H9 (cell line): Measurements from ENCODE around the gene C1orf141. TPM values are rescaled to one million over a fixed set of nuclear protein-coding genes. Genes with fewer than 3 reads are reported as not detected.

Experiments used
- DNase-seq: peaks from one replicate; pipeline ENCODE4 v3.0.0-alpha.2; 2017
- H2AFZ ChIP-seq: one replicate; pipeline ENCODE4 v1.6.1; 2013; ENCODE audit warnings: mild to moderate bottlenecking, low read length, control low read depth, moderate library complexity
- H2AK5ac ChIP-seq: 2 replicates; pipeline ENCODE4 v1.6.1; 2013; ENCODE audit warnings: low read length, control low read depth, mixed read lengths; ENCODE audit not compliant: insufficient read length
- H2BK120ac ChIP-seq: one replicate; pipeline ENCODE4 v1.6.1; 2013; ENCODE audit warnings: low read depth, mild to moderate bottlenecking, low read length, control low read depth, inconsistent platforms; ENCODE audit not compliant: poor library complexity, severe bottlenecking
- H2BK12ac ChIP-seq: 2 replicates; pipeline ENCODE4 v1.6.1; 2013; ENCODE audit warnings: low read length, control low read depth, mixed read lengths, low read depth; ENCODE audit not compliant: insufficient read length
- H2BK15ac ChIP-seq: 2 replicates; pipeline ENCODE4 v1.6.1; 2013; ENCODE audit warnings: low read depth, low read length, control low read depth
- H2BK20ac ChIP-seq: one replicate; pipeline ENCODE4 v1.6.1; 2013; ENCODE audit warnings: low read depth, mild to moderate bottlenecking, low read length, control low read depth, inconsistent platforms; ENCODE audit not compliant: poor library complexity, severe bottlenecking
- H2BK5ac ChIP-seq: 2 replicates; pipeline ENCODE4 v1.6.1; 2013; ENCODE audit warnings: low read length, control low read depth, mixed read lengths; ENCODE audit not compliant: insufficient read length
- H3K14ac ChIP-seq: 2 replicates; pipeline ENCODE4 v1.6.1; 2013; ENCODE audit warnings: low read length, control low read depth; ENCODE audit not compliant: insufficient read depth
- H3K18ac ChIP-seq: 2 replicates; pipeline ENCODE4 v1.6.1; 2013; ENCODE audit warnings: low read depth, mild to moderate bottlenecking, mixed read lengths, low read length, control low read depth; ENCODE audit not compliant: insufficient read length
- H3K23ac ChIP-seq: 2 replicates; pipeline ENCODE4 v1.6.1; 2013; ENCODE audit warnings: low read length, control low read depth, mixed read lengths, low read depth; ENCODE audit not compliant: insufficient read length
- H3K23me2 ChIP-seq: 2 replicates; pipeline ENCODE4 v1.6.1; 2013; ENCODE audit warnings: low read depth, mild to moderate bottlenecking, mixed read lengths, low read length, control low read depth; ENCODE audit not compliant: insufficient read length, poor library complexity, severe bottlenecking
- H3K27ac ChIP-seq: 2 replicates; pipeline ENCODE4 v1.5.1; 2013; ENCODE audit warnings: low read length, control low read depth, mixed read lengths, low read depth; ENCODE audit not compliant: insufficient read length
- H3K27me3 ChIP-seq: 2 replicates; pipeline ENCODE4 v1.6.1; 2013; ENCODE audit warnings: low read length, control low read depth, inconsistent platforms; ENCODE audit not compliant: insufficient read depth
- H3K4ac ChIP-seq: 2 replicates; pipeline ENCODE4 v1.6.1; 2013; ENCODE audit warnings: low read depth, mild to moderate bottlenecking, control low read depth, inconsistent platforms, low read length, moderate library complexity
- H3K4me1 ChIP-seq: 2 replicates; pipeline ENCODE4 v1.6.1; 2013; ENCODE audit warnings: low read length, control low read depth, inconsistent platforms; ENCODE audit not compliant: insufficient read depth
- H3K4me2 ChIP-seq: 2 replicates; pipeline ENCODE4 v1.6.1; 2013; ENCODE audit warnings: low read length, control low read depth, mixed read lengths; ENCODE audit not compliant: insufficient read length, insufficient read depth
- H3K56ac ChIP-seq: 2 replicates; pipeline ENCODE4 v1.6.1; 2013; ENCODE audit warnings: low read depth, mild to moderate bottlenecking, mixed read lengths, low read length, control low read depth; ENCODE audit not compliant: insufficient read length
- H3K79me1 ChIP-seq: 2 replicates; pipeline ENCODE4 v1.6.1; 2013; ENCODE audit warnings: low read depth, mild to moderate bottlenecking, moderate library complexity, low read length, control low read depth, inconsistent platforms; ENCODE audit not compliant: insufficient read depth, poor library complexity, severe bottlenecking
- H3K79me2 ChIP-seq: 2 replicates; pipeline ENCODE4 v1.6.1; 2013; ENCODE audit warnings: low read length, control low read depth, inconsistent platforms; ENCODE audit not compliant: insufficient read depth
- H3K9ac ChIP-seq: 2 replicates; pipeline ENCODE4 v1.6.1; 2013; ENCODE audit warnings: low read length, control low read depth, mixed read lengths; ENCODE audit not compliant: insufficient read length; ENCODE audit errors: extremely low read depth
- H3K9me3 ChIP-seq: one replicate; pipeline ENCODE4 v1.6.1; 2013; ENCODE audit warnings: low read depth, low read length, inconsistent platforms; ENCODE audit not compliant: control insufficient read depth
- H3T11ph ChIP-seq: one replicate; pipeline ENCODE4 v1.6.1; 2013; ENCODE audit warnings: mild to moderate bottlenecking, low read length, control low read depth, inconsistent platforms
- H4K20me1 ChIP-seq: one replicate; pipeline ENCODE4 v1.6.1; 2013; ENCODE audit not compliant: control insufficient read depth, insufficient read length, insufficient read depth
- H4K5ac ChIP-seq: 2 replicates; pipeline ENCODE4 v1.6.1; 2013; ENCODE audit warnings: low read depth, mild to moderate bottlenecking, mixed read lengths, low read length, control low read depth; ENCODE audit not compliant: insufficient read length
- H4K8ac ChIP-seq: replicated peaks from 2 replicates; pipeline ENCODE4 v1.6.1; 2013; ENCODE audit warnings: low read length, control low read depth, mixed read lengths, low read depth; ENCODE audit not compliant: insufficient read length
- H4K91ac ChIP-seq: 2 replicates; pipeline ENCODE4 v1.6.1; 2013; ENCODE audit warnings: low read depth, mild to moderate bottlenecking, moderate library complexity, mixed read lengths, low read length, control low read depth; ENCODE audit not compliant: insufficient read length
- H3K27ac Mint-ChIP-seq, 3 experiments: 2 replicates in 2 of 3; 3 replicates in 1 of 3; pipeline ENCODE4 v1.8.0; 2020 to 2021; ENCODE audit warnings: mixed read lengths in 3 of 3, mild to moderate bottlenecking in 1 of 3, moderate library complexity in 1 of 3
- H3K27me3 Mint-ChIP-seq: 2 replicates; pipeline ENCODE4 v1.8.0; 2021; ENCODE audit warnings: low read depth, mild to moderate bottlenecking, moderate library complexity, mixed read lengths
- H3K36me3 Mint-ChIP-seq, 3 experiments: 2 replicates in 2 of 3; 3 replicates in 1 of 3; pipeline ENCODE4 v1.8.0; 2020 to 2021; ENCODE audit warnings: low read depth in 3 of 3, mixed read lengths in 3 of 3; ENCODE audit not compliant: insufficient read depth in 1 of 3
- H3K4me1 Mint-ChIP-seq, 2 experiments: 2 replicates each; pipeline ENCODE4 v1.8.0; 2020; ENCODE audit warnings: mixed read lengths in 2 of 2
- H3K4me3 Mint-ChIP-seq, 2 experiments: 2 replicates in 1 of 2; 3 replicates in 1 of 2; pipeline ENCODE4 v1.8.0; 2020 to 2021; ENCODE audit warnings: mild to moderate bottlenecking in 2 of 2, mixed read lengths in 2 of 2, moderate library complexity in 1 of 2
- H3K9me3 Mint-ChIP-seq, 2 experiments: 2 replicates in 1 of 2; 3 replicates in 1 of 2; pipeline ENCODE4 v1.8.0; 2020; ENCODE audit warnings: mild to moderate bottlenecking in 2 of 2, mixed read lengths in 2 of 2, moderate library complexity in 1 of 2
- CTCF ChIP-seq: fragments of 200-600 bp; sonication (generic); conservative IDR thresholded peaks from 3 replicates; pipeline ENCODE4 v1.8.0; 2021; ENCODE audit warnings: antibody characterized with exemption, mild to moderate bottlenecking
- WGBS: extraction: QIAGEN DNeasy Blood & Tissue Kit; methylation state at CpG from one replicate; pipeline ENCODE4 v1.1.7; 2013; ENCODE audit warnings: missing lambda C conversion rate, low lambda C conversion rate, mixed read lengths; ENCODE audit not compliant: insufficient read length; ENCODE audit errors: extremely low coverage; 5-methylcytosine and 5-hydroxymethylcytosine counted together
- total RNA-seq: library from RNA; stranded (reverse); gene quantifications from 2 replicates; pipeline ENCODE4 v1.2.1, GENCODE V29; 2021

Gene C1orf141
- total RNA-seq, 1 experiment from 2014 or later: not detected

- H3K18ac ChIP-seq: no peak overlapping the region
- no peak overlapping the region for H2BK120ac ChIP-seq
- no peaks in the 10 kb centered on the region for H3K27me3 ChIP-seq
- Mint-ChIP-seq H3K36me3 (no peaks in the 10 kb centered on the region), H3K27ac (no peak overlapping the region), H3K4me3 (no peak overlapping the region), H3K9me3 (no peaks in the 10 kb centered on the region; a peak in 1 of 5 replicates), H3K4me1 (peaks cover 5 to 6% of the 10 kb centered on the region in 2 experiments), H3K27me3 (peaks cover 9% of the 10 kb centered on the region)
- no peak overlapping the region for H2BK20ac ChIP-seq
- H3K27ac ChIP-seq: no peak overlapping the region
- no peak overlapping the region for H3K4me2 ChIP-seq
- H3K23me2 ChIP-seq: no peaks in the 10 kb centered on the region
- no peak overlapping the region for H3K4ac ChIP-seq
- H4K8ac ChIP-seq: no peak overlapping the region
- no peaks in the 10 kb centered on the region for H4K20me1 ChIP-seq
- H3K79me1 ChIP-seq: no peaks in the 10 kb centered on the region
- H2BK15ac ChIP-seq: no peak overlapping the region
- H3K9ac ChIP-seq: no peak overlapping the region
- no peak for TF ChIP-seq CTCF
- H3K56ac ChIP-seq: no peak overlapping the region
- no peaks in the 10 kb centered on the region for H3K9me3 ChIP-seq
- no peak overlapping the region for H3K23ac ChIP-seq
- no peaks in the 10 kb centered on the region for H3K4me1 ChIP-seq
- no peak for DNase-seq
- no peak overlapping the region for H3K14ac ChIP-seq
- H4K5ac ChIP-seq: no peak overlapping the region
- H2BK12ac ChIP-seq: no peak overlapping the region
- no CpG with 5 or more reads among the region's 3 CpGs for WGBS
- no peak overlapping the region for H2AFZ ChIP-seq
- no peak overlapping the region for H4K91ac ChIP-seq
- no peak overlapping the region for H2AK5ac ChIP-seq
- no peak overlapping the region for H2BK5ac ChIP-seq
- H3T11ph ChIP-seq: no peak overlapping the region
- H3K79me2 ChIP-seq: no peaks in the 10 kb centered on the region
Measured at GRCh38 chr1:67146539-67146938, 11.8 kb upstream of the C1orf141 start.
